Loucy (cell line): Measurements from ENCODE around the gene HMCES.

Experiments
- H2AFZ ChIP-seq: fragments of 200-600 bp; sonication (generic); 2 replicates; pipeline ENCODE4 v1.6.0; 2016; ENCODE audit warnings: antibody characterized with exemption, mild to moderate bottlenecking, low read length, moderate library complexity
- H3F3A ChIP-seq: fragments of 200-600 bp; 2 replicates; pipeline ENCODE4 v1.6.0; 2016; ENCODE audit warnings: antibody characterized with exemption, low read depth, mild to moderate bottlenecking
- H3K27me3 ChIP-seq: fragments of 200-600 bp; sonication (generic); 2 replicates; pipeline ENCODE4 v1.6.1; 2014; ENCODE audit warnings: low read length, mild to moderate bottlenecking; ENCODE audit not compliant: insufficient read depth, poor library complexity, severe bottlenecking
- H3K36me3 ChIP-seq: fragments of 200-600 bp; sonication (generic); 2 replicates; pipeline ENCODE4 v1.6.1; 2016; ENCODE audit warnings: low read length; ENCODE audit not compliant: insufficient read depth
- H3K4me1 ChIP-seq: fragments of 200-600 bp; sonication (generic); 2 replicates; pipeline ENCODE4 v1.5.1; 2014; ENCODE audit warnings: low read length, mild to moderate bottlenecking; ENCODE audit not compliant: insufficient read depth, poor library complexity, severe bottlenecking
- H3K4me2 ChIP-seq: fragments of 200-600 bp; sonication (generic); 2 replicates; pipeline ENCODE4 v1.6.0; 2014; ENCODE audit warnings: antibody characterized with exemption, low read length, low read depth, mild to moderate bottlenecking; ENCODE audit not compliant: poor library complexity, severe bottlenecking
- H3K4me3 ChIP-seq: fragments of 200-600 bp; sonication (generic); 2 replicates; pipeline ENCODE4 v1.5.1; 2014; ENCODE audit warnings: low read length, mild to moderate bottlenecking, mixed read lengths; ENCODE audit not compliant: poor library complexity, severe bottlenecking
- H3K79me2 ChIP-seq: fragments of 200-600 bp; sonication (generic); 2 replicates; pipeline ENCODE4 v1.6.1; 2014; ENCODE audit warnings: low read length; ENCODE audit not compliant: insufficient read depth
- H3K9ac ChIP-seq: fragments of 200-600 bp; sonication (generic); 2 replicates; pipeline ENCODE4 v1.6.0; 2014; ENCODE audit warnings: mild to moderate bottlenecking, low read depth, low read length, moderate library complexity; ENCODE audit not compliant: poor library complexity, severe bottlenecking
- H3K9me2 ChIP-seq: fragments of 200-600 bp; sonication (generic); replicated peaks from 2 replicates; pipeline ENCODE4 v1.6.1; 2016; ENCODE audit warnings: low read depth, low read length, mixed read lengths
- H3K9me3 ChIP-seq: fragments of 200-600 bp; sonication (generic); 2 replicates; pipeline ENCODE4 v1.6.1; 2014; ENCODE audit warnings: mild to moderate bottlenecking, antibody characterized with exemption, low read length, low read depth; ENCODE audit not compliant: insufficient read depth
- H4K20me1 ChIP-seq: fragments of 200-600 bp; sonication (generic); 2 replicates; pipeline ENCODE4 v1.6.0; 2014; ENCODE audit warnings: antibody characterized with exemption, low read length, mild to moderate bottlenecking; ENCODE audit not compliant: insufficient read depth, poor library complexity, severe bottlenecking
- EZH2phosphoT487 ChIP-seq: fragments of 200-600 bp; IDR thresholded peaks from 2 replicates; pipeline ENCODE4 v1.6.1; 2018; ENCODE audit warnings: antibody characterized with exemption, mild to moderate bottlenecking, moderate library complexity, borderline replicate concordance
- TF ChIP-seq, protein P1 (sequence below): fragments of 200-600 bp; sonication (generic); conservative IDR thresholded peaks from 2 replicates; pipeline ENCODE4 v1.5.1; 2014; ENCODE audit warnings: mild to moderate bottlenecking, antibody characterized with exemption, low read length

Gene HMCES

GRCh38 chr3:129252748-129253147, 25.9 kb upstream of the HMCES start:
- H4K20me1 ChIP-seq: peaks cover 9% of the 10 kb centered on the region
- TF ChIP-seq EZH2phosphoT487: no peak
- TF ChIP-seq, protein P1, sequence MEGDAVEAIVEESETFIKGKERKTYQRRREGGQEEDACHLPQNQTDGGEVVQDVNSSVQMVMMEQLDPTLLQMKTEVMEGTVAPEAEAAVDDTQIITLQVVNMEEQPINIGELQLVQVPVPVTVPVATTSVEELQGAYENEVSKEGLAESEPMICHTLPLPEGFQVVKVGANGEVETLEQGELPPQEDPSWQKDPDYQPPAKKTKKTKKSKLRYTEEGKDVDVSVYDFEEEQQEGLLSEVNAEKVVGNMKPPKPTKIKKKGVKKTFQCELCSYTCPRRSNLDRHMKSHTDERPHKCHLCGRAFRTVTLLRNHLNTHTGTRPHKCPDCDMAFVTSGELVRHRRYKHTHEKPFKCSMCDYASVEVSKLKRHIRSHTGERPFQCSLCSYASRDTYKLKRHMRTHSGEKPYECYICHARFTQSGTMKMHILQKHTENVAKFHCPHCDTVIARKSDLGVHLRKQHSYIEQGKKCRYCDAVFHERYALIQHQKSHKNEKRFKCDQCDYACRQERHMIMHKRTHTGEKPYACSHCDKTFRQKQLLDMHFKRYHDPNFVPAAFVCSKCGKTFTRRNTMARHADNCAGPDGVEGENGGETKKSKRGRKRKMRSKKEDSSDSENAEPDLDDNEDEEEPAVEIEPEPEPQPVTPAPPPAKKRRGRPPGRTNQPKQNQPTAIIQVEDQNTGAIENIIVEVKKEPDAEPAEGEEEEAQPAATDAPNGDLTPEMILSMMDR: no peak
- H3K4me1 ChIP-seq: peaks cover 27% of the 10 kb centered on the region
- H2AFZ ChIP-seq: no peak overlapping the region
- H3K9me3 ChIP-seq: no peaks in the 10 kb centered on the region
- H3K4me2 ChIP-seq: peak overlapping the region; percentile 43
- H3K4me3 ChIP-seq: no peak overlapping the region
- H3K9me2 ChIP-seq: no peaks in the 10 kb centered on the region
- no peak overlapping the region for H3K9ac ChIP-seq
- peaks cover 47% of the 10 kb centered on the region; the same call in 1 of the 2 replicates for H3K36me3 ChIP-seq
- H3K79me2 ChIP-seq: peaks cover 40% of the 10 kb centered on the region
- H3F3A ChIP-seq: no peaks in the 10 kb centered on the region
- no peaks in the 10 kb centered on the region for H3K27me3 ChIP-seq

GRCh38 chr3:129254536-129255230, 24.0 kb upstream of the HMCES start:
- TF ChIP-seq EZH2phosphoT487: no peak
- TF ChIP-seq, protein P1: no peak
- peaks cover 9% of the 10 kb centered on the region for H4K20me1 ChIP-seq
- no peaks in the 10 kb centered on the region for H3K9me3 ChIP-seq
- peaks cover 22% of the 10 kb centered on the region for H3K79me2 ChIP-seq
- H3K4me2 ChIP-seq: no peak overlapping the region
- no peak overlapping the region for H2AFZ ChIP-seq
- no peak overlapping the region for H3K4me3 ChIP-seq
- peaks cover 15% of the 10 kb centered on the region for H3K4me1 ChIP-seq
- peaks cover 60% of the 10 kb centered on the region; the same call in 1 of the 2 replicates for H3K36me3 ChIP-seq
- no peak overlapping the region for H3K9ac ChIP-seq
- H3F3A ChIP-seq: no peaks in the 10 kb centered on the region
- no peaks in the 10 kb centered on the region for H3K9me2 ChIP-seq
- H3K27me3 ChIP-seq: no peaks in the 10 kb centered on the region

- H3K9me3 ChIP-seq: no peaks in the 10 kb centered on the region
- H4K20me1 ChIP-seq: peaks cover 4% of the 10 kb centered on the region
- H3F3A ChIP-seq: no peaks in the 10 kb centered on the region
- no peaks in the 10 kb centered on the region for H3K27me3 ChIP-seq
- H2AFZ ChIP-seq: no peak overlapping the region
- H3K4me1 ChIP-seq: peaks cover 6% of the 10 kb centered on the region
- no peak overlapping the region for H3K4me2 ChIP-seq
- H3K79me2 ChIP-seq: peaks cover 11% of the 10 kb centered on the region
- peaks cover 76% of the 10 kb centered on the region; the same call in 1 of the 2 replicates for H3K36me3 ChIP-seq
- H3K9me2 ChIP-seq: no peaks in the 10 kb centered on the region
- H3K9ac ChIP-seq: no peak overlapping the region
- no peak overlapping the region for H3K4me3 ChIP-seq
- TF ChIP-seq EZH2phosphoT487: no peak
- TF ChIP-seq, protein P1: no peak
Measured at GRCh38 chr3:129256270-129256669, 22.4 kb upstream of the HMCES start.
